DND-41 (cell line): Measurements from ENCODE around the gene RAD51B.

ENCODE experiments used
- ATAC-seq: fragments of 200-7000 bp; cut with Tn5 transposase; 3 replicates; pipeline ENCODE4 v1.9.1; 2021; ENCODE audit warnings: low read depth; ENCODE audit not compliant: insufficient read depth
- DNase-seq: peaks from one replicate; pipeline ENCODE4 v3.0.0-alpha.2; 2020
- H2AFZ ChIP-seq: 2 replicates; pipeline ENCODE4 v1.6.0; 2012; ENCODE audit warnings: low read depth, low read length
- H3K27ac ChIP-seq: 2 replicates; pipeline ENCODE4 v1.5.1; 2012; ENCODE audit warnings: low read length, inconsistent platforms
- H3K27me3 ChIP-seq: fragments of 200-600 bp; sonication (generic); 2 replicates; pipeline ENCODE4 v1.6.0; 2012; ENCODE audit warnings: low read length, mild to moderate bottlenecking, inconsistent platforms; ENCODE audit not compliant: insufficient read depth, poor library complexity
- H3K36me3 ChIP-seq: 2 replicates; pipeline ENCODE4 v1.5.1; 2012; ENCODE audit warnings: low read length, inconsistent platforms; ENCODE audit not compliant: insufficient read depth
- H3K4me1 ChIP-seq: 2 replicates; pipeline ENCODE4 v1.5.1; 2012; ENCODE audit warnings: mild to moderate bottlenecking, low read length; ENCODE audit not compliant: insufficient read depth
- H3K4me2 ChIP-seq: 2 replicates; pipeline ENCODE4 v1.6.0; 2012; ENCODE audit warnings: mild to moderate bottlenecking, moderate library complexity, low read length, inconsistent platforms; ENCODE audit not compliant: insufficient read depth
- H3K4me3 ChIP-seq, 2 experiments: fragments of 200-600 bp in 1 of 2; shearing (Covaris generic) in 1 of 2; 2 replicates each; pipeline ENCODE4 v1.5.1; 2012 to 2016; ENCODE audit warnings: inconsistent platforms in 2 of 2, low read length in 2 of 2, mild to moderate bottlenecking in 2 of 2, low read depth in 1 of 2, moderate library complexity in 1 of 2
- H3K79me2 ChIP-seq: 2 replicates; pipeline ENCODE4 v1.6.0; 2012; ENCODE audit warnings: low read length, inconsistent platforms; ENCODE audit not compliant: insufficient read depth
- H3K9ac ChIP-seq: 2 replicates; pipeline ENCODE4 v1.6.0; 2012; ENCODE audit warnings: low read depth, mild to moderate bottlenecking, inconsistent platforms, low read length, moderate library complexity
- H3K9me3 ChIP-seq: 2 replicates; pipeline ENCODE4 v1.5.1; 2012; ENCODE audit warnings: low read length, moderate library complexity, mild to moderate bottlenecking, inconsistent platforms; ENCODE audit not compliant: insufficient read depth, severe bottlenecking
- H4K20me1 ChIP-seq: 2 replicates; pipeline ENCODE4 v1.6.0; 2012; ENCODE audit warnings: low read length; ENCODE audit not compliant: insufficient read depth
- CTCF ChIP-seq: IDR thresholded peaks from 2 replicates; pipeline ENCODE4 v1.5.1; 2012; ENCODE audit warnings: borderline replicate concordance, low read length, moderate library complexity, mild to moderate bottlenecking; ENCODE audit not compliant: poor library complexity, severe bottlenecking; ENCODE audit errors: extremely low read depth
- EZH2 ChIP-seq: IDR thresholded peaks from 3 replicates; pipeline ENCODE4 v1.6.1; 2012; ENCODE audit warnings: borderline replicate concordance, low read depth, mild to moderate bottlenecking, moderate library complexity, low read length, inconsistent platforms; ENCODE audit not compliant: severe bottlenecking

RAD51B gene

GRCh38 chr14:68541178-68541896 is 721.8 kb downstream of the RAD51B start:
- DNase-seq = no peak
- Histone ChIP-seq H3K9me3 (no peaks in the 10 kb centered on the region), H2AFZ (no peak overlapping the region), H3K4me2 (no peak overlapping the region), H3K4me1 (no peaks in the 10 kb centered on the region), H3K9ac (no peak overlapping the region), H4K20me1 (no peaks in the 10 kb centered on the region), H3K27me3 (no peaks in the 10 kb centered on the region), H3K4me3 (no peak overlapping the region), H3K79me2 (no peaks in the 10 kb centered on the region), H3K36me3 (no peaks in the 10 kb centered on the region), H3K27ac (no peak overlapping the region)
- no peak for ATAC-seq
- TF ChIP-seq EZH2 = no peak
- TF ChIP-seq CTCF = no peak

- TF ChIP-seq EZH2 = no peak
- TF ChIP-seq CTCF = no peak
- no peaks in the 10 kb centered on the region for H3K79me2 ChIP-seq
- no peak overlapping the region for H2AFZ ChIP-seq
- H3K4me1 ChIP-seq = no peaks in the 10 kb centered on the region
- H3K27me3 ChIP-seq = no peaks in the 10 kb centered on the region
- no peaks in the 10 kb centered on the region for H4K20me1 ChIP-seq
- no peak overlapping the region for H3K27ac ChIP-seq
- H3K9ac ChIP-seq = no peak overlapping the region
- no peak overlapping the region for H3K4me3 ChIP-seq
- H3K4me2 ChIP-seq = no peak overlapping the region
- DNase-seq (no peak), ATAC-seq (no peak)
- no peaks in the 10 kb centered on the region for H3K9me3 ChIP-seq
- no peaks in the 10 kb centered on the region for H3K36me3 ChIP-seq
These were observed 722.8 kb downstream of the RAD51B start for GRCh38 chr14:68542346-68542745.

GRCh38 chr14:68543516-68543915 is 723.9 kb downstream of the RAD51B start:
- DNase-seq (no peak), ATAC-seq (no peak)
- Histone ChIP-seq H3K4me1 (no peaks in the 10 kb centered on the region), H3K27ac (no peak overlapping the region), H4K20me1 (no peaks in the 10 kb centered on the region), H3K36me3 (no peaks in the 10 kb centered on the region), H3K9ac (no peak overlapping the region), H3K4me2 (no peak overlapping the region), H3K79me2 (no peaks in the 10 kb centered on the region), H2AFZ (no peak overlapping the region), H3K9me3 (no peaks in the 10 kb centered on the region), H3K4me3 (no peak overlapping the region), H3K27me3 (no peaks in the 10 kb centered on the region)
- TF ChIP-seq EZH2 (no peak), CTCF (no peak)
